Liver (tissue), 3 donors: ENCODE measurements around the gene CTNNA2.

ENCODE experiments used
- EGR1 ChIP-seq, 2 donors: IDR thresholded peaks; 2 replicates each; pipeline ENCODE4 v1.6.1; 2016 to 2018; ENCODE audit warnings: antibody characterized with exemption in 2 of 2, low read depth in 2 of 2
- HNF4G ChIP-seq: IDR thresholded peaks from 2 replicates; pipeline ENCODE4 v1.6.1; 2016; ENCODE audit warnings: antibody characterized with exemption
- YY1 ChIP-seq: IDR thresholded peaks from 2 replicates; pipeline ENCODE4 v1.6.1; 2016; ENCODE audit warnings: antibody characterized with exemption, mild to moderate bottlenecking
- TF ChIP-seq, protein P1 (sequence below): fragments of 150-350 bp; IDR thresholded peaks from 2 replicates; pipeline ENCODE4 v1.5.1; 2017; ENCODE audit warnings: improper control_type of control experiment, low read depth, low read length; ENCODE audit not compliant: missing input control
- TF ChIP-seq, protein P2 (sequence below): IDR thresholded peaks from 2 replicates; pipeline ENCODE4 v1.6.1; 2016; ENCODE audit warnings: antibody characterized with exemption
- TF ChIP-seq, protein P3 (sequence below): IDR thresholded peaks from 2 replicates; pipeline ENCODE4 v1.6.1; 2016; ENCODE audit warnings: antibody characterized with exemption
- donor health status: healthy.
- donor health status: healthy.

DNA sequence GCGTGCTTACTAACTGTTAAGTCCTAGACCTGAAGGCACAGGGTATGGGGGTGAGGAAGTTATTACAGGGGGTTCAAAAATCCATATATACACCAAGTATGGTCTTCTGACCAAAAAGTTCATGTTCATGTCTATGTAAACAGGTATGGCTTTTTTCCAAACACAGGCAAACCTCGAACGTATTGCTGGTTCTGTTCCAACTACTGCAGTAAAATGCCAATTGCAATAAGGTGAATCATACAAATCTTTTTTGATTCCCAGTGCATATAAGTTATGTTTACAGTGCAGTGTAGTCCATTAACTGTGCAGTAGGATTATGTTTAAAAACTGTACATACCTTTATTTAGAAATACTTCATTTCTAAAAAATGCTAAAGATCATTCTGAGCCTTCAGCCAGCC, 1037.0 kb downstream of the CTNNA2 start:
- TF ChIP-seq, protein P1, sequence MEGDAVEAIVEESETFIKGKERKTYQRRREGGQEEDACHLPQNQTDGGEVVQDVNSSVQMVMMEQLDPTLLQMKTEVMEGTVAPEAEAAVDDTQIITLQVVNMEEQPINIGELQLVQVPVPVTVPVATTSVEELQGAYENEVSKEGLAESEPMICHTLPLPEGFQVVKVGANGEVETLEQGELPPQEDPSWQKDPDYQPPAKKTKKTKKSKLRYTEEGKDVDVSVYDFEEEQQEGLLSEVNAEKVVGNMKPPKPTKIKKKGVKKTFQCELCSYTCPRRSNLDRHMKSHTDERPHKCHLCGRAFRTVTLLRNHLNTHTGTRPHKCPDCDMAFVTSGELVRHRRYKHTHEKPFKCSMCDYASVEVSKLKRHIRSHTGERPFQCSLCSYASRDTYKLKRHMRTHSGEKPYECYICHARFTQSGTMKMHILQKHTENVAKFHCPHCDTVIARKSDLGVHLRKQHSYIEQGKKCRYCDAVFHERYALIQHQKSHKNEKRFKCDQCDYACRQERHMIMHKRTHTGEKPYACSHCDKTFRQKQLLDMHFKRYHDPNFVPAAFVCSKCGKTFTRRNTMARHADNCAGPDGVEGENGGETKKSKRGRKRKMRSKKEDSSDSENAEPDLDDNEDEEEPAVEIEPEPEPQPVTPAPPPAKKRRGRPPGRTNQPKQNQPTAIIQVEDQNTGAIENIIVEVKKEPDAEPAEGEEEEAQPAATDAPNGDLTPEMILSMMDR: no peak
- TF ChIP-seq, protein P2, sequence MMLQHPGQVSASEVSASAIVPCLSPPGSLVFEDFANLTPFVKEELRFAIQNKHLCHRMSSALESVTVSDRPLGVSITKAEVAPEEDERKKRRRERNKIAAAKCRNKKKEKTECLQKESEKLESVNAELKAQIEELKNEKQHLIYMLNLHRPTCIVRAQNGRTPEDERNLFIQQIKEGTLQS: no peak
- TF ChIP-seq EGR1 (IDR thresholded peaks at IDR 0.05; ENCODE audit: low read depth in 2 of 2) (no peak), HNF4G (no peak), YY1 (no peak)
- TF ChIP-seq, protein P3, sequence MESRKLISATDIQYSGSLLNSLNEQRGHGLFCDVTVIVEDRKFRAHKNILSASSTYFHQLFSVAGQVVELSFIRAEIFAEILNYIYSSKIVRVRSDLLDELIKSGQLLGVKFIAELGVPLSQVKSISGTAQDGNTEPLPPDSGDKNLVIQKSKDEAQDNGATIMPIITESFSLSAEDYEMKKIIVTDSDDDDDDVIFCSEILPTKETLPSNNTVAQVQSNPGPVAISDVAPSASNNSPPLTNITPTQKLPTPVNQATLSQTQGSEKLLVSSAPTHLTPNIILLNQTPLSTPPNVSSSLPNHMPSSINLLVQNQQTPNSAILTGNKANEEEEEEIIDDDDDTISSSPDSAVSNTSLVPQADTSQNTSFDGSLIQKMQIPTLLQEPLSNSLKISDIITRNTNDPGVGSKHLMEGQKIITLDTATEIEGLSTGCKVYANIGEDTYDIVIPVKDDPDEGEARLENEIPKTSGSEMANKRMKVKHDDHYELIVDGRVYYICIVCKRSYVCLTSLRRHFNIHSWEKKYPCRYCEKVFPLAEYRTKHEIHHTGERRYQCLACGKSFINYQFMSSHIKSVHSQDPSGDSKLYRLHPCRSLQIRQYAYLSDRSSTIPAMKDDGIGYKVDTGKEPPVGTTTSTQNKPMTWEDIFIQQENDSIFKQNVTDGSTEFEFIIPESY: no peak
